ENCODE data around the gene FGGY.

DNA sequence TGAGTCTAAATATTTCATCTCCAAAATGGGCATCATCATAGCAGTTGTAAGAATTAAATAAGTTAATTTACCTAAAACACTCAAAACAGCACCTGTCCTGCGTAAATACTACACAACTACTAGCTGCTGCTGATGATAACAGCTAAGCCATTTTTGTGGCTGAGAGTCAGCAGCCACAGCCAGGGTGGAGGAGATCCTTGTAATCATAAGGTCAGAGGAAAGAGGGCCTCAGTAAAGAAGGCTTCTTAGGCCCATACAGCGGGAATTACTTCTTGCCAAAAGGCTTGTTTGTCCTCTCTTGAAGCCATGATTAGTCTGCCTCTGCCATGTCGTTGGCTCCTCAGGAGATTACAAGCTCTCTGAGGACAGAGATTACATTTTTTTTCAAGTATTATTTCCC lies 245.0 kb downstream of the FGGY start:
- TF ChIP-seq, protein P1, sequence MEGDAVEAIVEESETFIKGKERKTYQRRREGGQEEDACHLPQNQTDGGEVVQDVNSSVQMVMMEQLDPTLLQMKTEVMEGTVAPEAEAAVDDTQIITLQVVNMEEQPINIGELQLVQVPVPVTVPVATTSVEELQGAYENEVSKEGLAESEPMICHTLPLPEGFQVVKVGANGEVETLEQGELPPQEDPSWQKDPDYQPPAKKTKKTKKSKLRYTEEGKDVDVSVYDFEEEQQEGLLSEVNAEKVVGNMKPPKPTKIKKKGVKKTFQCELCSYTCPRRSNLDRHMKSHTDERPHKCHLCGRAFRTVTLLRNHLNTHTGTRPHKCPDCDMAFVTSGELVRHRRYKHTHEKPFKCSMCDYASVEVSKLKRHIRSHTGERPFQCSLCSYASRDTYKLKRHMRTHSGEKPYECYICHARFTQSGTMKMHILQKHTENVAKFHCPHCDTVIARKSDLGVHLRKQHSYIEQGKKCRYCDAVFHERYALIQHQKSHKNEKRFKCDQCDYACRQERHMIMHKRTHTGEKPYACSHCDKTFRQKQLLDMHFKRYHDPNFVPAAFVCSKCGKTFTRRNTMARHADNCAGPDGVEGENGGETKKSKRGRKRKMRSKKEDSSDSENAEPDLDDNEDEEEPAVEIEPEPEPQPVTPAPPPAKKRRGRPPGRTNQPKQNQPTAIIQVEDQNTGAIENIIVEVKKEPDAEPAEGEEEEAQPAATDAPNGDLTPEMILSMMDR (IDR thresholded peaks at IDR 0.05): no peak
- TF ChIP-seq POLR2A (IDR thresholded peaks at IDR 0.05): no peak

Measured in uterus (tissue), 2 donors.